HG03432 (cell line): Measurements from ENCODE around the gene PHKB.
A peak's percentile ranks its signal among the peaks of the same experiment; 100 is the strongest.
"Not testable (repeated sequence)": the region's sequence is repeated elsewhere in the genome, so short reads cannot be mapped to it uniquely, and the experiment has no call there.

Source experiments
- ATAC-seq: cut with Tn5 transposase; IDR thresholded peaks from one replicate; pipeline ENCODE4 v1.9.1; 2021; ENCODE audit warnings: mild to moderate bottlenecking, moderate library complexity; ENCODE audit not compliant: unreplicated experiment

The PHKB gene

DNA sequence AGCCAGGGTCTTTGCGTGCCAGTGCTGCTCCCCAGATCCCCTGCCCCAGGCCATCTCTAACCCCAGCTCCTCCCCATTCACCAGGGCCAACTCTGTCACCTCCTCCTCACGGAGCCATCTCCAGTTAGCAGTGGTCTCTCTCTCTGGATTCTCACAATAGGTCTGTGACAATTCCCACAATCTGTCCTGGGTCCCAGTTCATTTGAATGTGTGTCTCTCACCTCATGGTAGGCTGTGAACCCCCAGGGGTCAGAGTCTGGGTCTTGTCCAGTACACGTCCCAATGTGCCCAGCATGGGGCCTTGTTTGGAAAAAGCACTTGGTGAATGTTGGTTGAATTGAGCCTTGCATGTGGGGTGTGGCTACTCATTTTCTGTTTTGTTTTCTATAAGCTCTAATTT, 205.3 kb downstream of the PHKB start:
- no peak for ATAC-seq

DNA sequence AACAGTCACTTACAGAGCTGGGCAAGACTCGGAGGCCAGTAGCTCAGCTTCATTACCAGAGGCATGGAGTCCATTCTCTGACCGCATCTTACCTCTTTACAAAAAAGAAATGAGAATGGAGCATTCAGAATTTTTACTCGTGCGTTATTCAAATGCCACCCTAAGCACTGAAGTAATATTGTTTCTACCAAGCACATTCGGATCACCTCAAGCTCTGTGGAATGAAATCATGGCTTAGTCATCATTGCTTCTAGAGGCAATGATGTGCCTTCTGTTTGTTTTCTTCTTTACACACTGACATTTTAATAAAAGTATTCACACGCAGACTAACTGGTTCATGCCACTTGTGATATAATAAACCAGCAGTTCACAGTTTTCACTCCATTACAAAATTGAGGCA, 206.8 kb downstream of the PHKB start:
- no peak for ATAC-seq

DNA sequence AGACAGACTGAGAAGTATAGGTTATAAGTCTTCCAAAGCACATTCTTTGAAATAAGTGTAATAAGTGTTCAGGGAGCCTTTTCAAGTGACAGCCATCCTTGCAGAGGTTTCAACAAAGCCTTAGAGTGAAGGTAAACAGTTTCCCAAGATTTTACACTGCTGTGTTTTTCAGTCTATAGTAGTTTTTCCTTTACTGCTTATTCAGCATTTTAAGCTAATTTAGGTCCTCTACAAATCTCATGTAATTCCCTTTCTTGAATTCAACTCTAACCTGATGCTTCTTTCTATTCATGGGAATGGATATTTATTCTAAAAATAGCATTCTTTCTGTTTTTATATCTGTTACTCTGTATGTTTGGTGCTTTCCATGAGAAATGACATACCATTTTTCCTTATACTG, 211.3 kb downstream of the PHKB start:
- no peak for ATAC-seq

DNA sequence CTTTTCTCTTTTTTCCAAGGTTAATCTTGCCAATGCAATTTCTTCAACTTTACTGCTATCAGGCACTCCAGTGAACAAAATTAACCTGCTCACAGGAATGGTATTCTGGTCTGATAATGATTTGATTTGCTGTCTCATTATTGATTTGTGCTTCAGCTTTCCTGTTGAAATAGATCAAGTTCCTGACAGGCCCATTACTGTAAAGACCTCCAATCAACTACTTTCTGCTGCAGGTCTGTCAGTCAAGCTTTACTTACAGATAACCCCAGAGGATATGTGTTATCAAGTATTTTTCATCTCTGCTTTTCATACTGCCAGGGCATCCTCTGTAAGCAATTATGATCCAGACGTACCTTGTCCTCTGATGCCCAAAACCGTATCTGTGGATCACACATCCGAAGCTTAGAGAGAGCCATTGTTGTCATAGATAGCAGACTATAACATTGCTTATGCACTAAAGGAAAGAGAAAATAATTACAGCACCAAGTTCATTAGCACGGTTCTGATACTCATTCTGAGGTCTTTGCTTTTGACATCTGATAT, 215.6 kb downstream of the PHKB start:
- no peak for ATAC-seq

GRCh38 chr16:47681571-47681970, 220.4 kb downstream of the PHKB start:
- not testable (repeated sequence) for ATAC-seq

DNA sequence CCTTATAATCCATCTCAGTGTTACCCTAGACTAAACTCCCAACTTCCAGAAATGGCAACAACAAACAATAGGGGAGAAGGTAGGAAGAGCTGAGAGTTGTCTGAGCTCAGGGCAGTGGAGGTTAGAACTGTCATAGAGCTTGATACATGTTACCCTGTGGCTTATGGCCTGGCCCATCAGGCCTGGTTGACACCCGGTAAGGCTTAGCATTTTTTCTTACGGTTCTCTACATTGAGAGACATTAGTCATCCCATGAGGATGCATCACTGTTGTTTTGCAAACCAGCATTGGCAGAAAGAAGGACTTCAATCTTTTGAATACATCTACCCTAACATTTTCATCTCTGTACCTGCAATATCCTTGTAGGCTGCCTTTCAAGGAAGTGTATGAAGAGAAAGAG, 226.6 kb downstream of the PHKB start:
- no peak for ATAC-seq

GRCh38 chr16:47693226-47693625, 232.1 kb downstream of the PHKB start:
- ATAC-seq, result no peak

DNA sequence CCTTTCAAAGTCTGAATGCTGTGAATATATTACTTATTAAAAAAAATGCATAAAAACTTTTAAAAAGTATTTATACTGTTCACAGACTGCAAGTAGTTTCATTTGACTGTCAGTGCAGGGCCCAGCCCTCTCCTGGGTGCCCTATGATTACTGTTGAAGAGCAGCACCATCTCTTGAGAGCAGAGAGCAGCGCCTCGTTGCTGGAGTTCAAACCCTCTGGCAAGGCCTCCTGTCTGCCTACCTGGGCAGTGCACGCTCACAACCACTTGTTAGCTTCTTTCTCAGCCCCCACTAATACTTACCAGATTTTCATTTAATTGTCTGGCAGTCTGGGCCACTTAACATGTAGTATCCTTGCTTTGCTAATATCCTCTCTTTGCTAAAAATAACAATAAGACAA, 233.4 kb downstream of the PHKB start:
- ATAC-seq, result no peak

- ATAC-seq, result no peak
These were observed 234.6 kb downstream of the PHKB start for GRCh38 chr16:47695756-47696155.

- no peak for ATAC-seq
These were observed 236.7 kb downstream of the PHKB start for GRCh38 chr16:47697826-47698225.

DNA sequence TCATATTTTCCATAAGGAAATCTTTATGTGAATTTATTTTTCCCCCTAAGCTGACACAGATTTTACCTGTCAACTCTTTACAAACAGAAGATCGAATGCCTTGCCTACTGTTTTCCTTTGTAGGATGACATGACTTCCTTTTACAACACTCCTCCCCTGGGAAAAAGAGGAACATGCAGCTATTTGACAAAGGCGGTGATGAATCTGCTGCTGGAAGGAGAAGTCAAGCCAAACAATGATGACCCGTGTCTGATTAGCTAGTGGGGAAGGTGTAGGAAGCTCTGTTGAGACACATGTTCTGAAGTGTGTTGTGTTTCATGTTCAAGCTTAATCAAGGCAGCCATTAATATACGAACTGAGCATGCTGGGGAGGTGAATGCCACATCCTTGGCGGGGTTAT, 238.0 kb downstream of the PHKB start:
- no peak for ATAC-seq

GRCh38 chr16:47700857-47701587, 239.9 kb downstream of the PHKB start:
- no peak for ATAC-seq

- no peak for ATAC-seq
These were observed 244.1 kb downstream of the PHKB start for GRCh38 chr16:47705266-47705665.

- ATAC-seq, result no peak
These were observed 250.7 kb downstream of the PHKB start for GRCh38 chr16:47711809-47712208.

DNA sequence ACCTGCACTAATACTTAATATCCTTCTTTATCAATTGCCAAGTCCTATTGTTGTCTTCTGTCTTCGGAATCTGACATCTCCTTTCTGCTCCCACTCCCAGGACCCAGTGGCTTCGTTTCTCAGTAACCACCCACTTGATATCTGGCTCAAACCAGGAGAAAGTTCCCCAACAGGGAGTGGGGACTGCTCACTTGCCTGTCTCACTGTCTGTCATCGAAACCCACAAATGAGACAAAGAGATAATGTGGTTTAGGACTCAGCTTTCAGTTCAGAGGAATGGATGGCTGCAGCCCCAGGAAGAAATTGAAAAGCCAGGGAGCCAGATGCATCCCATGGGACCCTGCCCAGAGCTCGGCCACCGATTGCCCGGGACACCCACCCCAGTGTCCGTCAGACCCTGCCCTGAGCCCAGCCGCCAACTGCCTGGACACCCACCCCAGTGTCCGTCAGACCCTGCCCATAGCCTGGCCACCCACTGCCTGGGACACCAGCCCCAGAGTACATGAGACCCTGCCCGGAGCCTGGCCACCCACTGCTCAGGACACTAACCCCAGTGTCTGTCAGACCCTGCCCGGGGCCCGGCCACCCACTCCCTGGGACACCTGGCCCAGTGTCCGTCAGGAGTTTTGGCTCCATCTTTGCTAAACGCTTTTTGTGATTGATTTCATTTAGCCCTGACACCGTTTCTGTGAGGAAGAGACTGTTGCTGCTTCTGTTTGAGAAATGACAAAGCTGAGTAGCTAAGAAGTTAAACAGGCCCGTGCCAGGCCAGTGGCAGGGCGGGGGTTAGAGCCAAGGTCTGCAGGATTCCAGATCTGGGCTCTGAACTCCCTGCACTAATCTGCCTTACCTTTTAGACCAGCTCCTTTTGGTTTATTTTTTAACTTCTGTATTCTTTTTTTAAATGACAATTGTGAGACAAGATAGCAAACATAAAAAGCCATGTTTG, 251.4 kb downstream of the PHKB start:
- ATAC-seq, result peak; percentile 14

DNA sequence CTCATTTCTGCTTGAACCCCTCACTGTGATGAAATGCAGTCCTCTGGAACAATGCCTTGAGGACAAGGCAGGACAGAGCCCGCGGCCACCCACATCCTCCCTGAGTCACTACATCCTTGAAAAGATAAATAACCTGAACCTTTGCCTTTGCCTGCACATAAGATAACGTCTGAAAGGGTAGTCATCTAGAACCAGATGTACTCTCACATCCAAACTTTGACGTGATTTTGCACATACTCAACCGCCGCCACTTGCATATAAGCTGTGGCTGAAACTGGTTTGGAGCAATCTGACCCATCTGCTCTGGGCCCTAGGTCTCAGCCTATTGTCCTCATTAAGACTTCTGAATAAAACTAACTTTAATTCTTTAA, 252.1 kb downstream of the PHKB start:
- ATAC-seq, result peak; percentile 78

- no peak for ATAC-seq
These were observed 254.4 kb downstream of the PHKB start for GRCh38 chr16:47715442-47716083.

DNA sequence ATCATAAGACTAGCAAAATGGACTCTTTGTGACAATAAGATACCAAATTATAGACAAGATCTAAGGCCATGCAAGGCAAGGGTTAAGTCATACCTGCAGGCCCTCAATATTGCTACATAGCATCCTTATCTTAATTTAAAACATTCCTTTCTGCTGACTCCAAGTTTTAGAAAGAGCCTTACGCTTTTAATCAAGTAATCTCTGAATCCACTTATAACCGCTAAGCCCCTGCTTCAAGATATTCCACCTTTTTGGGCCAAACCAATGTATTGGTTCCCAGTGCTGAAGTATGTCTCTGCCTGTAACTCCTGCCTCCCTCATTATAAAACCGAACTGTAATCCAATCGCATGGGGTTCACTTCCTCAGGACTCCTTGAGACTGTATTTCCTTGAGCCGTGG, 255.4 kb downstream of the PHKB start:
- ATAC-seq, result no peak

DNA sequence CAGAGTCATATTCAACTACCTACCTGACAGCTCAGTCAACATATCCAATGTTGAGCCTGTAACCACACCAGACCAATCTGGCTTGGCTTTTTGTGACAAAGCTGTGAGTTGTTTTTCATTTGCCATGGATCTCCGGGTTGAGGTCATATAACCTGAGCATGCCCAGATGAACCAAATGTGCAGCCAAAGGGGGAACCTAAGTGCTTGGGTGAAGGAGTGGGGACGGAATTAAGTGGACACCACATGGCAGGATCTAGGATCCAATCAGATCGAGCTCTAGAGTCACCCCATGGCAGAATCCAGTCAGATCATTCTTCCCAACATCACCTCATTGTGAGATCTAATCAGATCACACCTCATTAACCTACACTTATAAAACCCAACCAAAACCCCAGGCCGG, 258.6 kb downstream of the PHKB start:
- no peak for ATAC-seq

GRCh38 chr16:47721006-47721637, 260.0 kb downstream of the PHKB start:
- no peak for ATAC-seq

- ATAC-seq, result no peak
These were observed 260.9 kb downstream of the PHKB start for GRCh38 chr16:47722046-47722445.
